Chondrocyte (in vitro differentiated cells): ENCODE results near the gene PIK3R6. TPM values are rescaled to one million over a fixed set of nuclear protein-coding genes. Genes with fewer than 3 reads are reported as not detected.

Source experiments
- DNase-seq: peaks from one replicate; pipeline ENCODE4 v3.0.0; 2021; ENCODE audit warnings: mixed read lengths, low spot score
- H3K27ac Mint-ChIP-seq: one replicate; pipeline ENCODE4 v1.8.0; 2021; ENCODE audit warnings: mild to moderate bottlenecking, moderate library complexity, mixed read lengths; ENCODE audit not compliant: unreplicated experiment
- H3K27me3 Mint-ChIP-seq: 2 replicates; pipeline ENCODE4 v1.8.0; 2021; ENCODE audit warnings: low read depth, mixed read lengths
- H3K36me3 Mint-ChIP-seq: 2 replicates; pipeline ENCODE4 v1.8.0; 2021; ENCODE audit warnings: low read depth, mixed read lengths
- H3K4me1 Mint-ChIP-seq: 2 replicates; pipeline ENCODE4 v1.8.0; 2021; ENCODE audit warnings: low read depth, mild to moderate bottlenecking, mixed read lengths
- H3K4me3 Mint-ChIP-seq: one replicate; pipeline ENCODE4 v1.8.0; 2021; ENCODE audit warnings: mild to moderate bottlenecking, moderate library complexity, mixed read lengths; ENCODE audit not compliant: unreplicated experiment
- H3K9me3 Mint-ChIP-seq: 2 replicates; pipeline ENCODE4 v1.8.0; 2021; ENCODE audit warnings: low read depth, mixed read lengths
- total RNA-seq: library from RNA; stranded (reverse); gene quantifications from 3 replicates; pipeline ENCODE4 v1.2.1, GENCODE V29; 2021
- TF ChIP-seq, protein P1 (sequence below): fragments of 200-600 bp; sonication (generic); IDR thresholded peaks from 2 replicates; pipeline ENCODE4 v1.5.0; 2021; ENCODE audit warnings: antibody characterized with exemption, mild to moderate bottlenecking, moderate library complexity

The PIK3R6 gene
- total RNA-seq, 1 donor from 2014 or later = not detected

DNA sequence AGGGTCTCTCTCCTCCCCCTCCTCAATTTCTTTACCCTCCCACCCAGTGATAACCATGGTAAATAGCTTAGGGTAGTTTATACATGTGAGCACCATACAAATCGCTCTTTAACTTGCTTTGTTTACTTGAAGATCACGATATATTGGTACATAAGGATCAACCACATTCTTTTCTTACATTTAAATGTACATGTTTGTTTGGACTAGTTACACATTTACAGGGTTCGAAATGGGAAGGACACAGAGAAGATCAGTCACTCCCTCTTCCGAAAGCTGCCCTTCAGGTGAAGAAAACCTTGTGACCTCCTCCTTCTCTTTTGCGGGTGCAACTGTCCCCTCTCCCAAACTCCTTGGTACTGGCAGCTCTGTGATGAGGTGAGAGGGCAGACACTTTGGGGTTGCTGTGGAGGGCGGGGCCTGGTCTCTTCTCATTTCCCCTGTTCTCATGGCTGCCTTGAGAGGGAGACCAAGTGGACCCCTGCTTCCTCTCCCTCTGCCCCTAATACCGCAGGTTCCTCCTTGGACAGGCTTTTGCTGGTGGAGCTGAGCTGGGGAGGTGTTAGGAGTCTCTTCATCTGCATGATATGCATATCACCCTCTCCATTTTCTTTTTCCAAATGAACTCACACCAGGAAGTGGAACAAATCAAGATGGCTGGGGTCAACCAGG is 4.7 kb upstream of the PIK3R6 start:
- Mint-ChIP-seq H3K9me3 (peaks cover 3% of the 10 kb centered on the region), H3K36me3 (peaks cover 2% of the 10 kb centered on the region), H3K4me1 (no peaks in the 10 kb centered on the region), H3K27me3 (peaks cover 38% of the 10 kb centered on the region), H3K4me3 (no peak overlapping the region), H3K27ac (no peak overlapping the region)
- TF ChIP-seq, protein P1, sequence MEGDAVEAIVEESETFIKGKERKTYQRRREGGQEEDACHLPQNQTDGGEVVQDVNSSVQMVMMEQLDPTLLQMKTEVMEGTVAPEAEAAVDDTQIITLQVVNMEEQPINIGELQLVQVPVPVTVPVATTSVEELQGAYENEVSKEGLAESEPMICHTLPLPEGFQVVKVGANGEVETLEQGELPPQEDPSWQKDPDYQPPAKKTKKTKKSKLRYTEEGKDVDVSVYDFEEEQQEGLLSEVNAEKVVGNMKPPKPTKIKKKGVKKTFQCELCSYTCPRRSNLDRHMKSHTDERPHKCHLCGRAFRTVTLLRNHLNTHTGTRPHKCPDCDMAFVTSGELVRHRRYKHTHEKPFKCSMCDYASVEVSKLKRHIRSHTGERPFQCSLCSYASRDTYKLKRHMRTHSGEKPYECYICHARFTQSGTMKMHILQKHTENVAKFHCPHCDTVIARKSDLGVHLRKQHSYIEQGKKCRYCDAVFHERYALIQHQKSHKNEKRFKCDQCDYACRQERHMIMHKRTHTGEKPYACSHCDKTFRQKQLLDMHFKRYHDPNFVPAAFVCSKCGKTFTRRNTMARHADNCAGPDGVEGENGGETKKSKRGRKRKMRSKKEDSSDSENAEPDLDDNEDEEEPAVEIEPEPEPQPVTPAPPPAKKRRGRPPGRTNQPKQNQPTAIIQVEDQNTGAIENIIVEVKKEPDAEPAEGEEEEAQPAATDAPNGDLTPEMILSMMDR = no peak
- DNase-seq = peak; percentile 40

DNA sequence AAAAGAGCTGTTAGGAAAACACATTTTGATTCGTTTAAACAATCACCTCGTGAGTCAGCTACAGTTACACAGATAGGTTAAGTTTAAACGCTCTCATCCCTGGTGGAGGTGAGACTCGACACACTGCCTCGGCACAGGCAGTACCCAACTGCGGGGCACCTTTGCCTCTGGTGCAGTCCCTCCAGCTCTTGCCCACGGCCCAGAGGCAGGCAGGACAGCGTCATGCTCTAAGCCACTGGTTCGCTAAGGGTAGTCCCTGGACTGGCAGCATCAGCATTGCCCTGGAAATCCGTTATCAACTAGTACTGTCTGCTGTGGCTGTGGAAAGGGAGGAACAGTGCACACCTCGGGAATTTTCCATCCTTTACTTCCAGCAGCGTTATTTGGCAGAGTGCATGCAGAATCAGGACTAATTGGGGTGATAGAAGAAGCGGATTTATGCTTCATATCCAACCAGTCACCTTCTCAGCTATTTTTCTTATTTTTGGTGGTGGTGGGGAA is 3.7 kb upstream of the PIK3R6 start:
- Mint-ChIP-seq H3K4me3 (no peak overlapping the region), H3K27me3 (peaks cover 44% of the 10 kb centered on the region), H3K9me3 (peaks cover 3% of the 10 kb centered on the region), H3K36me3 (peaks cover 5% of the 10 kb centered on the region), H3K27ac (no peak overlapping the region), H3K4me1 (no peaks in the 10 kb centered on the region)
- TF ChIP-seq, protein P1 = no peak
- no peak for DNase-seq

DNA sequence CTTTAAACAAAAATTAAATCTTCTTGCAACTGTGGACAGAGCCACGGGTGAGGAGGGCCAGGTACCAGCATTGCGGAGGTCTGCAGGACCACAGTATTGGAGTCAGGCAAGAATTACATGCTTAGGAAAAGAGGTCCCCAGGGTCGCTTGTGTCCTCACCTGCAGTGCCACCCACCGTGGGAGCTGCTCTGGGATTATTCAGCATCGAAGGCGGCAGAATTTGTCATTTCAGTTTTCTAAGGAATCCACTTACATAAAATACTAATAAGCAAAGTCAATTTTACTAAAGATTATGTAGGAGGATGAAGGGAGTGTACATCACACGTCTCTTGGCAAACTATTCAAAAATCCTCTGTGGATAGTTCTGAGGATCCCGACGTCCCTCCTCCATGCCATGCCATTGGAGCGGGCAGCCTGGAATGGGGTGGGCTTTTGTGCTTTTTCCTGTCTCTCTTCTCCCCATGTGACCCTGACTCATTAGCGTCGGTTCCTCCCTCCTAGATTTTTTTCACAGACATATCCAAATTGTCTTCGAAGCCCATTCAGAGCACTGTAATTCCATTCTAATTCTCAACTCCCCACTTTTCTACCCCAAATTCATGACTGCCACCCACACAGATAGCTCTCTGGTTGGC is 3.0 kb upstream of the PIK3R6 start:
- peaks cover 3% of the 10 kb centered on the region for H3K9me3 Mint-ChIP-seq
- H3K36me3 Mint-ChIP-seq = peaks cover 5% of the 10 kb centered on the region
- no peak overlapping the region for H3K4me3 Mint-ChIP-seq
- no peak for DNase-seq
- H3K4me1 Mint-ChIP-seq = no peaks in the 10 kb centered on the region
- H3K27me3 Mint-ChIP-seq = peaks cover 44% of the 10 kb centered on the region
- TF ChIP-seq, protein P1 = no peak
- H3K27ac Mint-ChIP-seq = no peak overlapping the region

DNA sequence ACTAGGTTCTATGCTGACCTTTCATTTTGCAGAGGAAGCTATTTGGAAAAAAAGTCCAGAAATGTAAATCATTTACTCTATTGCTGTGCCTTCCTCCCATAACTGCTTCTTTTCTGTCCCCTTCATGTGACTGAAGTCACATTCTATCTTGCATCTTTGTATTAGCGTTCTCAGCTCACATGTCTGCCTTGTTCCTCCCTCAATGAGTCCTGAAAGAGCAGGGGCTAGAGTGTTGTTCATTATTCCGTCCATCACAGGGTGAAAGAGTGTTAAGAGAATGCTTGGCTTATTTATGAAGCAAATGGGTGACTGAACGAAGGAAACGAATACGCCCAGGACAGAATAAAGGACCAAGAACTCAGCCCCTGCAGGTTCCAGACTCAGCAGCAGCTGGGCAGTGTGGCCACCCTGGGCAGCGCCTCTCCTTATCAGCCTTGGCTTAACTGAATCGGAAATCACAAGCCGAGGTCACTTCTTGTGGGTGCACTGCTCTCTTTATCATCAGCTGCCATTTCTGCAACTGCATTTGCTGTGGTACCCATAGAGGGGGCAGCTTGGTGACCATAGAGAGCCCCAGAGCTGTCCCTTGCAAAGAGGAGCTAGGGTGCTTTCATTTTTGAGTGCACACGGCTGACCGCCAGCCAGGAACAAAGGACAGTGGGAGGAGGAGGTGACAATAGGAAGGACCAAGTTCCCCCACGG is 1.8 kb upstream of the PIK3R6 start:
- Mint-ChIP-seq H3K4me3 (no peak overlapping the region), H3K4me1 (no peaks in the 10 kb centered on the region), H3K9me3 (peaks cover 3% of the 10 kb centered on the region), H3K27me3 (peaks cover 44% of the 10 kb centered on the region), H3K36me3 (peaks cover 5% of the 10 kb centered on the region), H3K27ac (no peak overlapping the region)
- no peak for DNase-seq
- TF ChIP-seq, protein P1 = no peak

DNA sequence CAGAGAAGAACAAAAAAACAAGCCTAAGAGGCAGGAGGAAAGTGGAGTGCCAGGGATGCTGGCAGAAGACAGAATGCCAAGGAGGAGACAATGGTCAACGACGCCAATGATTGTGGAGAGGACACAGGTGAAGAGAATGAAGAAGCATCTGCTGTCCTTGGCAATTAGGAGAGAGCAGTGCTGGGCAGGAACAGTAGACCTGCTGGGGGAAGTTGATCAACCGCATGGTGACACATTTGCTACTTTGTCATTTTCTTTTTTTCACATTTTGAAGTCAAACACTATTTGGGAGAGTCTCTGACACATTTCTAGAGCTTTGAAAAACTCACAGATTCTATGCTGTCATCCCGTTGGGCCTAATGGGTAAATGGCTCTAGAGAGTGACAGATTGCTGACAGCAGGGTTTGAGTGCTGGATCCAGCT is 1.1 kb upstream of the PIK3R6 start:
- Mint-ChIP-seq H3K9me3 (peaks cover 3% of the 10 kb centered on the region), H3K4me3 (no peak overlapping the region), H3K4me1 (no peaks in the 10 kb centered on the region), H3K27ac (no peak overlapping the region), H3K27me3 (peaks cover 37% of the 10 kb centered on the region), H3K36me3 (peaks cover 5% of the 10 kb centered on the region)
- TF ChIP-seq, protein P1 = no peak
- no peak for DNase-seq
